Mucosa of descending colon (tissue), 3 donors: ENCODE data around the gene NEAT1. TPM values are rescaled to one million over a fixed set of nuclear protein-coding genes. Genes with fewer than 3 reads are reported as not detected.
A peak's percentile ranks its signal among the peaks of the same experiment; 100 is the strongest.

ENCODE experiments used
- ATAC-seq: fragments of 200-7000 bp; cut with Tn5 transposase; one replicate; pipeline ENCODE4 v1.9.1; 2020; ENCODE audit warnings: mild to moderate bottlenecking, moderate library complexity
- DNase-seq, 3 donors: peaks; one replicate each; pipeline ENCODE4 v3.0.0-alpha.2; 2020
- H3K36me3 ChIP-seq: fragments of 200-600 bp; one replicate; pipeline ENCODE4 v1.8.0; 2021; ENCODE audit warnings: low read depth, mild to moderate bottlenecking
- H3K4me1 ChIP-seq: fragments of 200-600 bp; one replicate; pipeline ENCODE4 v1.8.0; 2021; ENCODE audit warnings: low read depth, mild to moderate bottlenecking
- H3K4me3 ChIP-seq: fragments of 200-600 bp; one replicate; pipeline ENCODE4 v1.8.0; 2021; ENCODE audit warnings: mild to moderate bottlenecking
- H3K9me3 ChIP-seq: fragments of 200-600 bp; one replicate; pipeline ENCODE4 v1.8.0; 2021; ENCODE audit warnings: mild to moderate bottlenecking
- CTCF ChIP-seq: fragments of 200-600 bp; IDR thresholded peaks from one replicate; pipeline ENCODE4 v1.8.0; 2022; ENCODE audit warnings: antibody characterized with exemption, mild to moderate bottlenecking
- intact Hi-C, 2 donors: fragments of 100-400 bp; cut with DNase I in 1 of 2; cut with micrococcal nuclease in 1 of 2; formaldehyde crosslinking; loops; one replicate each; pipeline versions ENCODE4 v1.11.0 to v1.11.1; 2022; cut with DNase I, micrococcal nuclease
- total RNA-seq, 3 donors: library from RNA; stranded (reverse); fragmentation: NEBNext Ultra II Directional in 2 of 3; extraction: Animal tissue kit (Norgen Biotek cat#: 25700) in 2 of 3; gene quantifications; one replicate each; pipeline versions ENCODE4 v1.2.1 to v1.2.4, GENCODE V29; 2021 to 2023
- donor health status: DM: no; HTN: no; CAD: no; lungs with moderate emphysema.
- donor health status: DM: no; HTN: no; CAD: no.
- donor health status: DM: no; HTN: yes; CAD: no.

NEAT1 gene
- total RNA-seq, 3 donors from 2014 or later, result 1,133 to 1,409 (median 1,237) TPM

DNA sequence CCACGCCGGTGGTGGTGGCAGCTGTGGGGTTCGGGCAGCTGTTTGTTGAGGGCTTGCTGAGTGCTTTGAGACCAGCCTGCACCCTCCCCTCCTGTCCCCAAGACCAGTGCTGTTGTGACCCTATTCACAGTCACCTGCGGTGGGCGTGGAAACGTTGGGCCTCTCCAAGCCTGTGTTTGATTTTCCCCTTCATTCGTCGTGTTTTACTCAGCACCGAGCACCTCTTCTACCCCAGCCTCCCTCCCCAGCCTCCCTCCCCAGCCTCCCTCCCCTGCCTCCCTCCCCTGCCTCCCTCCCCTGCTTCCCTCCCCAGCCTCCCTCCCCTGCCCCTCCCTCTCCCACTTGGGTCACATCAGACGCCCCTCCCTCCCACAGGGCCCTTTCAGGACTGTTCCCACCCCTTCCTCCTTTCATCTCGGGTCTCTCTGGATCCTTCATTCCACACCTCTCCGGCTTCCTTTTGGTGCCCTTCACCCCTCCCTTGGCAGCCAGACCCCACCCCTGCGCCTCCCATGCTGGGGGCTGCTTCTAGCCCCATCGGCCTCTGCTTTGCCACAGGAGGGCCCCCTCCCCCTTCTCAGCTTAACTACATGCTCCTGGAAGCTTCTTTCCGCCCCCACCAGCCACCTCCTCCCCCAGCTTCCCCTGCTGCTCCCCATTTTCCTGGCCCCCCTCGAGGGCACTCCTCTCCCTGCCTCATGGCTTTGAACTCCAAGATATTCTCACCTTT, 21.4 kb upstream of the NEAT1 start:
- TF ChIP-seq CTCF, result no peak
- H3K4me3 ChIP-seq, result no peak overlapping the region
- ATAC-seq (peak; percentile 15), DNase-seq (peak in 1 of 3 donors; percentile 49)
- peaks cover 8% of the 10 kb centered on the region for H3K4me1 ChIP-seq
- intact Hi-C loops, result no loop called here
- no peaks in the 10 kb centered on the region for H3K9me3 ChIP-seq
- no peaks in the 10 kb centered on the region for H3K36me3 ChIP-seq

DNA sequence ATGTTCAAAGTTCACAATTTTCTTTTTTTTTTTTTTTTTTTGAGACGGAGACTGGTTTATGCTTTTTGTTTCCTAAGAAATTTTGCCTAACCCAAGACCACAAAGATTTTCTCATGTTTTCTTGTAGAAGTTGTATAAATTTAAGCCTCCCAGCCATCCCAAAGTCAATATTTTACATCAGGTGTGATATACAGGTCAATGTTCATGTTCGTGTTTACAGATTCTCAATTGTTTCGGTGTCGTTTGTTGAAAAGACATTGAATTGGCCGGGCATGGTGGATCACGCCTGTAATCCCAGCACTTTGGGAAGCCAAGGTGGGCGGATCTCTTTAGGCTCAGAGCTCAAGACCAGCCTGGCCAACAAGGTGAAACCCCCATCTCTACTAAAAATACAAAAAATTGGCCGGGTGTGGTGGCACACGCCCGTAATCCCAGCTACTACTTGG, 20.8 kb upstream of the NEAT1 start:
- peaks cover 8% of the 10 kb centered on the region for H3K4me1 ChIP-seq
- ATAC-seq (peak; percentile 32), DNase-seq (no peak)
- no peaks in the 10 kb centered on the region for H3K36me3 ChIP-seq
- no peaks in the 10 kb centered on the region for H3K9me3 ChIP-seq
- intact Hi-C loops, result no loop called here
- TF ChIP-seq CTCF, result no peak
- no peak overlapping the region for H3K4me3 ChIP-seq

DNA sequence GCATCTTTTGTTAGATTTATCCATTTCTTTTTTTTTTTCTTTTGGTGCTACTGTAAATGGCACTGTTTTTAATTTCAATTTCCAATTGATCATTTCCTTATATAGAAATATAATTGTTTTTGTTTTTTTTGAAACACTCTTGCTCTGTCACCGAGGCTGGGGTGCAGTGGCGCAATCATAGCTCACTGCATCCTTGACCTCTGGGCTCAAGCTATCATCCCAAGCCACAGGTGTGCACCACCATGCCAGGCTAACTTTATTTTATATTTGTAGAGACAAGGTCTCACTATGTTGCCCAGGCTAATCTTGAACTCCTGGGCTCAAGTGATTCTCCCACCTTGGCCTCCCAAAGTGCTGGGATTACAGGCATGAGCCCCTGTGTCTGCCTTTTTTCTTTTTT, 19.8 kb upstream of the NEAT1 start:
- Histone ChIP-seq H3K4me1 (peaks cover 8% of the 10 kb centered on the region), H3K4me3 (no peak overlapping the region), H3K9me3 (no peaks in the 10 kb centered on the region), H3K36me3 (no peaks in the 10 kb centered on the region)
- intact Hi-C loops, result no loop called here
- ATAC-seq (no peak), DNase-seq (no peak)
- no peak for TF ChIP-seq CTCF

GRCh38 chr11:65403607-65404121, 18.9 kb upstream of the NEAT1 start:
- Histone ChIP-seq H3K4me1 (peaks cover 8% of the 10 kb centered on the region), H3K36me3 (no peaks in the 10 kb centered on the region), H3K9me3 (no peaks in the 10 kb centered on the region), H3K4me3 (no peak overlapping the region)
- intact Hi-C loops, result no loop called here
- ATAC-seq (peak; percentile 39), DNase-seq (no peak)
- no peak for TF ChIP-seq CTCF

DNA sequence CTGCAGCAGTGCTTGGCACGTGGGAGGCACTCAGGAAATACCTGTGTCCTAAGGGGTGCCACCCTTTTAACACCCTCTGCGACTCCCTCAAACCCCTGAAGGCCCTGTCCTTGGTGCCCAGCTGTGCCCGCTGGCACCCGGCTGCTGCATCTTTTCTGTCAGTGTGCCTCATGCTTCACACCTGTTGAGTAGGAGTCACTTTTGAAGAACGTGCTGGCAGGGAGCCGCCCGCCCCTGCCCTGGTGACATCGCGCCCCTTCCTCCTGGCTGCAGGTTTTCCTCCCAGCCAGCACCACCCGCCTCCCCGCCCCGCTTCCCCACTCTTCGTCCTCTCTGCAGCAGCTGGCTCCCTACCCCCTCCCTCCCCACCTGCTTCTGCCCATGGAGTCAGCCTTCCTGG, 18.4 kb upstream of the NEAT1 start:
- no peak overlapping the region for H3K4me3 ChIP-seq
- no peak for DNase-seq
- H3K4me1 ChIP-seq, result peaks cover 8% of the 10 kb centered on the region
- H3K36me3 ChIP-seq, result no peaks in the 10 kb centered on the region
- ATAC-seq, result no peak
- intact Hi-C loops, result no loop called here
- H3K9me3 ChIP-seq, result no peaks in the 10 kb centered on the region
- no peak for TF ChIP-seq CTCF
